Rectal smooth muscle tissue (tissue), 1 donor: ENCODE measurements around the gene CSKMT.
A peak's percentile ranks its signal among the peaks of the same experiment; 100 is the strongest.
"Not testable (repeated sequence)": the region's sequence is repeated elsewhere in the genome, so short reads cannot be mapped to it uniquely, and the experiment has no call there.

Source experiments
- H3K27ac ChIP-seq: one replicate; pipeline ENCODE4 v1.7.0; 2013; ENCODE audit warnings: low read depth, low read length, inconsistent platforms
- H3K27me3 ChIP-seq: one replicate; pipeline ENCODE4 v1.7.0; 2013; ENCODE audit warnings: low read length; ENCODE audit not compliant: control insufficient read depth, insufficient read depth
- H3K36me3 ChIP-seq: one replicate; pipeline ENCODE4 v1.7.0; 2013; ENCODE audit warnings: low read length; ENCODE audit not compliant: control insufficient read depth, insufficient read depth
- H3K4me1 ChIP-seq: one replicate; pipeline ENCODE4 v1.7.0; 2013; ENCODE audit warnings: low read length; ENCODE audit not compliant: control insufficient read depth, insufficient read depth
- H3K4me3 ChIP-seq: one replicate; pipeline ENCODE4 v1.7.0; 2013; ENCODE audit warnings: low read length
- H3K9ac ChIP-seq: one replicate; pipeline ENCODE4 v1.7.0; 2013; ENCODE audit warnings: low read length

The CSKMT gene

GRCh38 chr11:62666259-62666926 lies 1.3 kb downstream of the CSKMT start:
- Histone ChIP-seq H3K27ac (peak overlapping the region; percentile 89), H3K27me3 (no peaks in the 10 kb centered on the region), H3K9ac (peak overlapping the region; percentile 24), H3K4me1 (peaks cover 17% of the 10 kb centered on the region), H3K36me3 (peaks cover 11% of the 10 kb centered on the region), H3K4me3 (peak overlapping the region; percentile 94)

- no peaks in the 10 kb centered on the region for H3K27me3 ChIP-seq
- H3K9ac ChIP-seq: no peak overlapping the region
- H3K27ac ChIP-seq: no peak overlapping the region
- peaks cover 17% of the 10 kb centered on the region for H3K4me1 ChIP-seq
- peak overlapping the region; percentile 94 for H3K4me3 ChIP-seq
- peaks cover 11% of the 10 kb centered on the region for H3K36me3 ChIP-seq
Measured at GRCh38 chr11:62667460-62667859, 2.3 kb downstream of the CSKMT start.

GRCh38 chr11:62669420-62670161 lies 4.5 kb downstream of the CSKMT start:
- Histone ChIP-seq H3K27ac (no peak overlapping the region), H3K27me3 (no peaks in the 10 kb centered on the region), H3K4me1 (peaks cover 19% of the 10 kb centered on the region), H3K36me3 (peaks cover 13% of the 10 kb centered on the region), H3K9ac (no peak overlapping the region), H3K4me3 (no peak overlapping the region)

- H3K4me3 ChIP-seq: peak overlapping the region; percentile 90
- H3K36me3 ChIP-seq: peaks cover 15% of the 10 kb centered on the region
- no peaks in the 10 kb centered on the region for H3K27me3 ChIP-seq
- H3K9ac ChIP-seq: peak overlapping the region; percentile 95
- peaks cover 17% of the 10 kb centered on the region for H3K4me1 ChIP-seq
- H3K27ac ChIP-seq: peak overlapping the region; percentile 91
Measured at GRCh38 chr11:62671236-62671607, 6.1 kb downstream of the CSKMT start.

- peak within 1 kb of the TSS; percentile 95 for H3K9ac ChIP-seq
- H3K27ac ChIP-seq: peak within 1 kb of the TSS; percentile 91
- peaks cover 11% of the 10 kb centered on the region for H3K4me1 ChIP-seq
- peak within 1 kb of the TSS; percentile 90 for H3K4me3 ChIP-seq
- peaks cover 13% of the 10 kb centered on the region for H3K36me3 ChIP-seq
- H3K27me3 ChIP-seq: no peaks in the 10 kb centered on the region
Measured at GRCh38 chr11:62671608-62672389, 6.7 kb downstream of the CSKMT start, which contains the start of the genes LBHD1 and UQCC3. TSS of gene LBHD1 (minus strand) at chr11:62672267. CDS start at chr11:62670031, 2,236 bp downstream. TSS of gene UQCC3 (plus strand) at chr11:62671673. CDS start at chr11:62671746, 73 bp downstream.

- no peak overlapping the region for H3K4me3 ChIP-seq
- no peak overlapping the region for H3K9ac ChIP-seq
Measured at GRCh38 chr11:62673196-62673525, 8.0 kb downstream of the CSKMT start.

GRCh38 chr11:62675415-62675814 lies 10.3 kb downstream of the CSKMT start:
- H3K27ac ChIP-seq, H3K27me3 ChIP-seq, H3K4me1 ChIP-seq, H3K4me3 ChIP-seq, H3K9ac ChIP-seq: not testable (repeated sequence)
- peaks cover 13% of the 10 kb centered on the region for H3K36me3 ChIP-seq

More at GRCh38 chr11:62673196-62673525, 8.0 kb downstream of the CSKMT start:
- H3K27ac ChIP-seq: no peak overlapping the region
- H3K36me3 ChIP-seq: peaks cover 13% of the 10 kb centered on the region
- peaks cover 8% of the 10 kb centered on the region for H3K4me1 ChIP-seq
- no peaks in the 10 kb centered on the region for H3K27me3 ChIP-seq

- Histone ChIP-seq H3K36me3 (peaks cover 13% of the 10 kb centered on the region), H3K27me3 (no peaks in the 10 kb centered on the region), H3K4me3 (no peak overlapping the region), H3K9ac (no peak overlapping the region), H3K27ac (no peak overlapping the region), H3K4me1 (peaks cover 10% of the 10 kb centered on the region)
Measured at GRCh38 chr11:62676698-62677097, 11.6 kb downstream of the CSKMT start.

GRCh38 chr11:62677156-62677555 lies 12.0 kb downstream of the CSKMT start:
- no peak overlapping the region for H3K9ac ChIP-seq
- peaks cover 13% of the 10 kb centered on the region for H3K36me3 ChIP-seq
- no peaks in the 10 kb centered on the region for H3K27me3 ChIP-seq
- H3K4me1 ChIP-seq: peaks cover 10% of the 10 kb centered on the region
- no peak overlapping the region for H3K4me3 ChIP-seq
- no peak overlapping the region for H3K27ac ChIP-seq

GRCh38 chr11:62677714-62678113 lies 12.6 kb downstream of the CSKMT start:
- peaks cover 13% of the 10 kb centered on the region for H3K36me3 ChIP-seq
- peaks cover 10% of the 10 kb centered on the region for H3K4me1 ChIP-seq
- peak overlapping the region; percentile 98 for H3K4me3 ChIP-seq
- no peak overlapping the region for H3K27ac ChIP-seq
- no peak overlapping the region for H3K9ac ChIP-seq
- H3K27me3 ChIP-seq: no peaks in the 10 kb centered on the region

GRCh38 chr11:62678433-62678769 lies 13.3 kb downstream of the CSKMT start:
- peak overlapping the region; percentile 87 for H3K27ac ChIP-seq
- peaks cover 13% of the 10 kb centered on the region for H3K36me3 ChIP-seq
- H3K9ac ChIP-seq: peak overlapping the region; percentile 84
- H3K4me1 ChIP-seq: peaks cover 10% of the 10 kb centered on the region
- H3K27me3 ChIP-seq: no peaks in the 10 kb centered on the region
- H3K4me3 ChIP-seq: peak overlapping the region; percentile 98
